HepG2 (cell line): Measurements from ENCODE around the gene NCOA1. TPM values are rescaled to one million over a fixed set of nuclear protein-coding genes. Genes with fewer than 3 reads are reported as not detected.

Experiments
- ATAC-seq: fragments of 200-7000 bp; cut with Tn5 transposase; 3 replicates; pipeline ENCODE4 v1.9.1; 2020; ENCODE audit warnings: mild to moderate bottlenecking, moderate library complexity
- BruUV-seq: library from RNA; stranded (reverse); fragments of 400-500 nt; replicated peaks from 2 replicates; lab custom pipeline; 2021; lab: Mats Ljungman, UMichigan
- CTCF ChIA-PET: fragments of 300-600 bp; formaldehyde crosslinking; extraction: SDS; loops from one replicate; lab custom pipeline; 2021; ENCODE audit warnings: low total read pairs, inconsistent platforms, low intra/inter-chr PET ratio; lab: Yijun Ruan, JAX
- POLR2A ChIA-PET: fragments of 350-600 bp; sonication (Branson Sonifier 250); formaldehyde crosslinking; loops from one replicate; lab custom pipeline; 2020; ENCODE audit warnings: antibody characterized with exemption, inconsistent platforms; lab: Yijun Ruan, JAX
- DNase-seq: peaks from one replicate; pipeline ENCODE4 v3.0.0-alpha.2; 2015; ENCODE audit warnings: low spot score
- FAIRE-seq: peaks from 3 replicates; lab custom pipeline; 2011; peaks lifted over from hg19 to GRCh38; lab: Jason Lieb, UNC
- H2AFZ ChIP-seq: one replicate; pipeline ENCODE4 v1.6.1; 2011; ENCODE audit warnings: low read length, inconsistent platforms
- H3K27ac ChIP-seq: fragments of 300-600 bp; 3 replicates; pipeline ENCODE4 v1.8.0; 2011; ENCODE audit warnings: mixed run types, mild to moderate bottlenecking, mixed read lengths, low read length, inconsistent platforms; ENCODE audit not compliant: insufficient read depth; ENCODE audit errors: extremely low read length
- H3K27me3 ChIP-seq, 2 experiments: fragments of 200-600 bp in 1 of 2; 2 replicates in 1 of 2; 3 replicates in 1 of 2; pipeline versions ENCODE4 v1.6.0 to v1.8.0; 2011; ENCODE audit warnings: low read length in 2 of 2, mild to moderate bottlenecking in 2 of 2, moderate library complexity in 2 of 2, inconsistent platforms in 1 of 2; ENCODE audit not compliant: insufficient read depth in 2 of 2, control insufficient read depth in 1 of 2
- H3K36me3 ChIP-seq, 2 experiments: fragments of 200-600 bp in 1 of 2; replicated peaks in 1 of 2; 2 replicates in 1 of 2; 3 replicates in 1 of 2; pipeline versions ENCODE4 v1.5.1 to v1.8.0; 2011; ENCODE audit warnings: low read length in 2 of 2, inconsistent platforms in 1 of 2; ENCODE audit not compliant: insufficient read depth in 2 of 2, control insufficient read depth in 1 of 2
- H3K4me1 ChIP-seq: 2 replicates; pipeline ENCODE4 v1.5.1; 2012; ENCODE audit warnings: low read length, inconsistent platforms; ENCODE audit not compliant: insufficient read depth
- H3K4me2 ChIP-seq: 2 replicates; pipeline ENCODE4 v1.6.0; 2011; ENCODE audit warnings: low read depth, low read length, inconsistent platforms
- H3K4me3 ChIP-seq, 3 experiments: fragments of 200-600 bp in 1 of 3; sonication (generic), shearing (Covaris generic) in 1 of 3; replicated peaks in 1 of 3; 2 replicates each; pipeline ENCODE4 v1.5.1; 2011 to 2016; ENCODE audit warnings: low read length in 3 of 3, inconsistent platforms in 2 of 3, low read depth in 2 of 3, mild to moderate bottlenecking in 2 of 3, control low read depth in 1 of 3, mixed read lengths in 1 of 3; ENCODE audit not compliant: insufficient read depth in 1 of 3
- H3K79me2 ChIP-seq: one replicate; pipeline ENCODE4 v1.6.1; 2011; ENCODE audit warnings: low read length, inconsistent platforms; ENCODE audit not compliant: insufficient read depth
- H3K9ac ChIP-seq: 2 replicates; pipeline ENCODE4 v1.6.0; 2011; ENCODE audit warnings: mild to moderate bottlenecking, low read depth, low read length, inconsistent platforms; ENCODE audit not compliant: insufficient read depth
- H3K9me3 ChIP-seq: 2 replicates; pipeline ENCODE4 v1.5.1; 2012; ENCODE audit warnings: mild to moderate bottlenecking, low read length
- H4K20me1 ChIP-seq: 2 replicates; pipeline ENCODE4 v1.6.0; 2011; ENCODE audit warnings: inconsistent platforms, mild to moderate bottlenecking, low read length, moderate library complexity; ENCODE audit not compliant: insufficient read depth
- HMGXB3 ChIP-seq: sonication (generic); formaldehyde crosslinking; IDR thresholded peaks from 2 replicates; pipeline ENCODE4 v1.4.0; 2020; ENCODE audit warnings: missing genetic modification reagents, borderline replicate concordance
- IKZF4 ChIP-seq: sonication (generic); formaldehyde crosslinking; IDR thresholded peaks from 2 replicates; pipeline ENCODE4 v1.5.1; 2020; ENCODE audit warnings: borderline replicate concordance, mild to moderate bottlenecking, low read depth, missing genetic modification reagents; ENCODE audit errors: not compliant biosample characterization
- IRX3 ChIP-seq: sonication (generic); formaldehyde crosslinking; IDR thresholded peaks from 2 replicates; pipeline ENCODE4 v1.8.1; 2023; ENCODE audit warnings: mild to moderate bottlenecking, low read depth, missing genetic modification reagents, borderline replicate concordance
- MATR3 ChIP-seq: sonication (generic); formaldehyde crosslinking; IDR thresholded peaks from 2 replicates; pipeline ENCODE4 v1.4.0; 2020; ENCODE audit warnings: missing genetic modification reagents
- TFDP2 ChIP-seq: sonication (generic); formaldehyde crosslinking; IDR thresholded peaks from 2 replicates; pipeline ENCODE4 v1.4.0; 2020; ENCODE audit warnings: missing genetic modification reagents
- ZNF430 ChIP-seq: sonication (generic); formaldehyde crosslinking; IDR thresholded peaks from 2 replicates; pipeline ENCODE4 v1.9.0; 2021; ENCODE audit warnings: mild to moderate bottlenecking, missing genetic modification reagents
- ZSCAN21 ChIP-seq: sonication (generic); formaldehyde crosslinking; IDR thresholded peaks from 2 replicates; pipeline ENCODE4 v1.8.0; 2022; ENCODE audit warnings: mild to moderate bottlenecking, missing genetic modification reagents, moderate library complexity, borderline replicate concordance
- WGBS: methylation state at CpG from one replicate; pipeline ENCODE4 v1.1.6; 2017; ENCODE audit warnings: low lambda C conversion rate; 5-methylcytosine and 5-hydroxymethylcytosine counted together
- in situ Hi-C: cut with HindIII; loops from 2 replicates; pipeline ENCODE4 v1.10.0; 2017; ENCODE audit warnings: low pct_unique_long_range_greater_than_20kb; ENCODE audit not compliant: extremely low pct_ligation_motif_present
- intact Hi-C: fragments of 100-400 bp; cut with micrococcal nuclease; formaldehyde crosslinking; loops from one replicate; pipeline ENCODE4 v1.10.0; 2022; ENCODE audit not compliant: unreplicated experiment
- polyA plus RNA-seq, 8 experiments: library from polyadenylated mRNA; depleted of rRNA in 3 of 8; stranded (reverse) in 7 of 8; unstranded in 1 of 8; fragments of >200 nt; fragmentation: Illumina TruSeq in 4 of 8; extraction: Trizol in 4 of 8; gene quantifications; 2 replicates each; pipeline versions ENCODE4 v1.2.1 to v1.2.3, GENCODE V29; 2011 to 2016; ENCODE audit warnings: low read depth in 4 of 8, missing spikeins in 1 of 8, mixed read lengths in 1 of 8; ENCODE audit not compliant: insufficient read depth in 1 of 8
- total RNA-seq, 5 experiments: library from RNA; depleted of rRNA; stranded (reverse); fragments of >200 nt; fragmentation: Illumina TruSeq; extraction: Trizol; gene quantifications; 2 replicates each; pipeline ENCODE4 v1.2.3, GENCODE V29; 2016; ENCODE audit warnings: low read depth in 1 of 5

The NCOA1 gene
- total and polyA plus RNA-seq, 2 of the 13 experiments (the other 11 are each of a cell fraction or from before 2014, with no cell fraction given), result 10.0 to 10.4 TPM

- Histone ChIP-seq H4K20me1 (no peaks in the 10 kb centered on the region), H3K9me3 (no peaks in the 10 kb centered on the region), H3K27me3 (no peaks in the 10 kb centered on the region), H3K9ac (no peak overlapping the region), H2AFZ (no peak overlapping the region), H3K36me3 (no peaks in the 10 kb centered on the region), H3K4me3 (no peak overlapping the region), H3K4me1 (no peaks in the 10 kb centered on the region), H3K4me2 (no peak overlapping the region), H3K27ac (no peak overlapping the region), H3K79me2 (no peaks in the 10 kb centered on the region)
- CTCF ChIA-PET, result no interaction called here
- intact Hi-C loops, result no loop called here
- TF ChIP-seq ZSCAN21 (no peak), TFDP2 (CRISPR knock-in tag) (no peak), HMGXB3 (no peak), ZNF430 (no peak), IKZF4 (no peak), IRX3 (CRISPR knock-in tag) (no peak), MATR3 (CRISPR knock-in tag) (no peak)
- POLR2A ChIA-PET, result no interaction called here
- ATAC-seq (no peak), DNase-seq (no peak), FAIRE-seq (no peak)
- BruUV-seq, result no TSS peak
- 69% methylated on average over 3 of the region's 3 CpGs for WGBS
- in situ Hi-C loops, result loop anchor here (5.0 kb wide), 1 partner anchor 216 kb away; no protein-coding TSS in a partner anchor
These were observed 120.6 kb downstream of the NCOA1 start for GRCh38 chr2:24611631-24612030.
